Ovary (tissue), 9 donors: ENCODE results near the gene TMEM80. TPM values are rescaled to one million over a fixed set of nuclear protein-coding genes. Genes with fewer than 3 reads are reported as not detected.
"Not testable (repeated sequence)": the region's sequence is repeated elsewhere in the genome, so short reads cannot be mapped to it uniquely, and the experiment has no call there.

ENCODE experiments used
- DNase-seq, 5 donors: peaks; one replicate each; pipeline ENCODE4 v3.0.0-alpha.2; 2019 to 2020
- H3K27ac ChIP-seq, 2 donors: fragments of 200-600 bp; one replicate each; pipeline versions ENCODE4 v1.5.1 to v1.8.0; 2019 to 2022
- H3K27me3 ChIP-seq: fragments of 200-600 bp; one replicate; pipeline ENCODE4 v1.8.0; 2022
- H3K36me3 ChIP-seq: fragments of 200-600 bp; sonication (generic); one replicate; pipeline ENCODE4 v1.5.1; 2019
- H3K4me1 ChIP-seq: one replicate; pipeline ENCODE4 v1.8.1; 2013; ENCODE audit warnings: mild to moderate bottlenecking, moderate library complexity; ENCODE audit not compliant: insufficient read depth
- H3K4me3 ChIP-seq: fragments of 200-600 bp; sonication (generic); one replicate; pipeline ENCODE4 v1.5.1; 2017
- H3K9me3 ChIP-seq, 2 donors: fragments of 200-600 bp in 1 of 2; sonication (generic) in 1 of 2; one replicate each; pipeline versions ENCODE4 v1.5.1 to v1.8.1; 2013 to 2019; ENCODE audit warnings: mild to moderate bottlenecking in 1 of 2, moderate library complexity in 1 of 2
- EP300 ChIP-seq: sonication (generic); formaldehyde crosslinking; IDR thresholded peaks from one replicate; pipeline ENCODE4 v1.6.1; 2017; ENCODE audit warnings: antibody characterized with exemption
- POLR2A ChIP-seq: fragments of 450-650 bp; IDR thresholded peaks from one replicate; pipeline ENCODE4 v1.6.1; 2017; ENCODE audit warnings: antibody characterized with exemption, mild to moderate bottlenecking, moderate library complexity
- WGBS, 3 donors: extraction: QIAGEN DNeasy Blood & Tissue Kit in 1 of 3; methylation state at CpG; one replicate each; pipeline versions ENCODE4 v1.1.5 to v1.1.7; 2013 to 2017; 5-methylcytosine and 5-hydroxymethylcytosine counted together
- intact Hi-C, 4 donors: fragments of 100-400 bp; cut with DNase I; formaldehyde crosslinking; loops; one replicate each; pipeline versions ENCODE4 v1.11.0 to v1.15.1; 2022 to 2023
- polyA plus RNA-seq, 2 donors: library from polyadenylated mRNA; stranded (reverse); fragments of 200-250 nt in 1 of 2; fragments of 350-450 nt in 1 of 2; fragmentation: Illumina TruSeq in 1 of 2; extraction: RNeasy Lipid Tissue Mini Kit (QIAGEN cat#74804) in 1 of 2; gene quantifications; one replicate each; pipeline ENCODE4 v1.2.3, GENCODE V29; 2013 to 2014
- total RNA-seq, 7 donors: library from RNA; depleted of rRNA in 2 of 7; stranded (reverse); fragments of >200 nt in 2 of 7; fragmentation: NEBNext Ultra II Directional in 3 of 7; extraction: Animal tissue kit (Norgen Biotek cat#: 25700) in 3 of 7; gene quantifications; one replicate each; pipeline versions ENCODE4 v1.1.0 to v1.2.4, GENCODE V29; 2016 to 2023
- TF ChIP-seq, protein P1 (sequence below), 3 donors: fragments of 450-650 bp in 2 of 3; fragments of 200-600 bp in 1 of 3; IDR thresholded peaks; one replicate each; pipeline versions ENCODE4 v1.5.1 to v1.8.0; 2016 to 2022; ENCODE audit warnings: antibody characterized with exemption in 3 of 3, mild to moderate bottlenecking in 1 of 3
- donor health status: DM: no; HTN: no; CAD: no; lungs with moderate emphysema.
- donor health status: DM: no; HTN: no; CAD: no.
- donor health status: Bipolar disorder and iron deficiency.
- donor health status: DM: yes; HTN: yes; CAD: no.
- donor health status: DM: no; HTN: no; CAD: no.
- donor health status: DM: yes; HTN: yes; CAD: no.

Gene TMEM80
- total and polyA plus RNA-seq, 9 donors, result 15.4 to 38.0 (median 30.5) TPM

DNA sequence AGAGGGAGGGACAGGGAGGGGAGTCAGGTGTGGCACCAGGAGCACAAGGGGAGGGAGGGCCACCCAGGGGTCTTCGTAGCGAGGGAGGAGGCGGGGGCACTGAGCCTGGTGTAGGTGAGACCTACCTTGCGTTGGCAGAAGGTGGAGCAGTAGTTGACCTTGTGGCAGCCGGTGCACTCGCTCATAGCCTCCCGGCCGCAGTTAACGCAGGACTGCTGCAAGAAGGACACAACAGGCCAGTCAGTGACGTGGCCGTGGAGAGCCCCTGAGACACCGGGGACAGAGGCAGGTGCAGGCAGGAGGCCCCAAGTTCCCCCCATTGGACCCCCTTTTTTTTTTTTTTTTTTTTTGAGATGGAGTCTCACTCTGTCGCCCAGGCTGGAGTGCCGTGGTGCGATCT lies 41.8 kb upstream of the TMEM80 start:
- intact Hi-C loops, result no loop called here
- no peaks in the 10 kb centered on the region for H3K27me3 ChIP-seq
- H3K4me1 ChIP-seq, result no peaks in the 10 kb centered on the region
- TF ChIP-seq, protein P1, sequence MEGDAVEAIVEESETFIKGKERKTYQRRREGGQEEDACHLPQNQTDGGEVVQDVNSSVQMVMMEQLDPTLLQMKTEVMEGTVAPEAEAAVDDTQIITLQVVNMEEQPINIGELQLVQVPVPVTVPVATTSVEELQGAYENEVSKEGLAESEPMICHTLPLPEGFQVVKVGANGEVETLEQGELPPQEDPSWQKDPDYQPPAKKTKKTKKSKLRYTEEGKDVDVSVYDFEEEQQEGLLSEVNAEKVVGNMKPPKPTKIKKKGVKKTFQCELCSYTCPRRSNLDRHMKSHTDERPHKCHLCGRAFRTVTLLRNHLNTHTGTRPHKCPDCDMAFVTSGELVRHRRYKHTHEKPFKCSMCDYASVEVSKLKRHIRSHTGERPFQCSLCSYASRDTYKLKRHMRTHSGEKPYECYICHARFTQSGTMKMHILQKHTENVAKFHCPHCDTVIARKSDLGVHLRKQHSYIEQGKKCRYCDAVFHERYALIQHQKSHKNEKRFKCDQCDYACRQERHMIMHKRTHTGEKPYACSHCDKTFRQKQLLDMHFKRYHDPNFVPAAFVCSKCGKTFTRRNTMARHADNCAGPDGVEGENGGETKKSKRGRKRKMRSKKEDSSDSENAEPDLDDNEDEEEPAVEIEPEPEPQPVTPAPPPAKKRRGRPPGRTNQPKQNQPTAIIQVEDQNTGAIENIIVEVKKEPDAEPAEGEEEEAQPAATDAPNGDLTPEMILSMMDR (IDR thresholded peaks at IDR 0.05), result no peak
- TF ChIP-seq POLR2A (no peak), EP300 (no peak)
- no peak overlapping the region for H3K4me3 ChIP-seq
- H3K36me3 ChIP-seq, result no peaks in the 10 kb centered on the region
- H3K9me3 ChIP-seq, result no peaks in the 10 kb centered on the region
- WGBS, 3 donors, result 88 to 92% (median 89%) methylated on average over 15 of the region's 15 CpGs
- no peak overlapping the region for H3K27ac ChIP-seq
- no peak for DNase-seq

DNA sequence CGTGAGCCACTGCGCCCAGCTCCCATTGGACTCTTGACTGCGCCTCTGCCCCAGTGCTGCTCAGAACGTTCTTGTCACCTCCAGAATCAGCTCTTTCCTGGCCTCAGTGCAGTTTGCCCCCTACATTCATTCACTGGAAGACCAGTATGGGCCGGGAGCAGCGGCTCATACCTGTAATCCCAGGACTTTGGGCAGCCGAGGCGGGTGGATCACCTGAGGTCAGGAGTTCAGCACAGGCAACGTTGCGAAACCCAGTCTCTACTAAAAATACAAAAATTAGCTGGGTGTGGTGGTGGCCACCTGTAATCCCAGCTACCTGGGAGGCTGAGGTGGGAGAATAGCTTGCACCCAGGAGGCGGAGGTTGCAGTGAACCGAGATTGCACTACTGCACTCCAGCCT lies 41.2 kb upstream of the TMEM80 start:
- intact Hi-C loops, H3K36me3 ChIP-seq, DNase-seq, H3K9me3 ChIP-seq, H3K27me3 ChIP-seq, H3K27ac ChIP-seq, H3K4me3 ChIP-seq, H3K4me1 ChIP-seq: not testable (repeated sequence)
- 89 to 94% (median 90%) methylated on average over 12 of the region's 12 CpGs for WGBS, 3 donors

DNA sequence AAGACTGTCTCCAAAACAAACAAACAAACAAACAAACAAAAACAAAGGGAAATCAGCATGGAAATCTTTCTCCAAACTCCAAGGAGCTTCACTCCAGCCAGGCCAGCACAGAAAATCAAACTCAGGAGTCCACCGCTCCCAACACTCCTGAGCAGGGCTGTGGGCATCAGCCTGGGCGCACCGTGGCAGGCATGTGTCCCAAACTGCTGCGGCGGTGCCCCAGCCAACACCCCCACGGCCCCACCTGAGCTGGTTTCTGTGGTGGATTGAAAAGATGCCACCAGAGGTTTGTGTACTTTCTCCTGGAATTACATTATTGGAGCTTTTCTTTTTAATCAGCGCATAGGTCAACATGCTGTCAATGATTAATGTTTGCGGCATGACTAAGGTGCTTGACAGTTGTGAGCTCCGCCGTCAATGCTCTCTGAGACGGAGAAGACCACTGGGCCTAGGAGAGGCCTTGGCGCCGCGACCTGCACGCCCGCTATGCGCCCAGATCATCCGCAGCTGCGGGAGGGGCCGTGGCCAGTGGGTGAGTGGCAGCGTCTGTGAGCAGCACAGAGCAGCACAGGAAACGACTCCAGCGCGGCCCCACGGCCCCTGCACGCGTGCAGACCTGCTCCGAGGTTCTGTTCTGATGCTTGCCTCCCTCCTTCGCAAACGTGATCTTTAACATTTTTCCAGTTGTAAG lies 40.4 kb upstream of the TMEM80 start:
- Histone ChIP-seq H3K27me3 (no peaks in the 10 kb centered on the region), H3K27ac (no peak overlapping the region), H3K4me3 (no peak overlapping the region), H3K9me3 (no peaks in the 10 kb centered on the region), H3K36me3 (no peaks in the 10 kb centered on the region), H3K4me1 (no peaks in the 10 kb centered on the region)
- no peak for TF ChIP-seq EP300
- TF ChIP-seq, protein P1 (IDR thresholded peaks at IDR 0.05), result no peak
- TF ChIP-seq POLR2A, result no peak
- DNase-seq, result no peak
- intact Hi-C loops, result no loop called here
- 88 to 91% (median 90%) methylated on average over 30 of the region's 30 CpGs for WGBS, 3 donors

DNA sequence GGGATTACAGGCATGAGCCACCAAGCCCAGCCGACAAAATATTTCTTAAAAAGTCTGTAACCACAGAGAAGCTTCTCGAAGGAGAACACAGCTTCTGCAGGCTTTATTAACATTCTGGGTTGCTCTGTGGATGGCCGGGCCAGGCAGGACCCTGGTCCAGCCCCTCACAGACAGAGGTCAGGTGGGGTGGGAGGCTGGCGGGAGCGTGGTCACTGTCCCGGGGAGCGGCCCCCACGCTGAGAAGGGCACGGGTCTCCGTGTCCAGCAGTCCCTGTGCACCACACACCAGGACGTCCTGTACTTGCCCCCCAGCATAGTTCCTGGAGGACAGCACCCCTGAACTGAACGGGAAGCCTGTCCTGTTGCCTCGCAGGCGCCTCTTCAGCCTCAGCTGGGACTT lies 39.2 kb upstream of the TMEM80 start:
- WGBS, 3 donors, result 84 to 87% (median 85%) methylated on average over 14 of the region's 14 CpGs
- Histone ChIP-seq H3K27me3 (no peaks in the 10 kb centered on the region), H3K4me3 (no peak overlapping the region), H3K9me3 (no peaks in the 10 kb centered on the region), H3K27ac (no peak overlapping the region), H3K36me3 (no peaks in the 10 kb centered on the region), H3K4me1 (no peaks in the 10 kb centered on the region)
- no peak for DNase-seq
- intact Hi-C loops, result no loop called here
- TF ChIP-seq, protein P1 (IDR thresholded peaks at IDR 0.05), result no peak

DNA sequence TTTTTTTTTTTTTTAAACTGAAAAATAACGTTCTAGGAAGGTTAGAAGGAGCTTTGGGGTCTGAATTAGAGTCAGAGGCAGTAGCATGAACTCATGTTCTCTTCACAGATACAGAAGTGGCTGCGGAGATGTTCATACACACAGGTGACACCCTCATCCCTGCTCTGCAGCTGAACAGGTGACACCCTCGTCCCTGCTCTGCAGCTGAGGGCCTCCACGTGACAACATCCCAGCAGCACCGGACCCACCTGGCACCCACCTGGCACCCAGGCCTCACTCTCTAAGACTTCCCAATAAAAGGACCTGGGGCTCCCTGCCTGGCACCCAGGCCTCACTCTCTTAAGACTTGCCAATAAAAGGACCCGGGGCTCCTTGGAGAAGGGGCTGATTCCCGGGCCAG lies 38.8 kb upstream of the TMEM80 start:
- no peak overlapping the region for H3K27ac ChIP-seq
- H3K9me3 ChIP-seq, result no peaks in the 10 kb centered on the region
- no peaks in the 10 kb centered on the region for H3K27me3 ChIP-seq
- no peaks in the 10 kb centered on the region for H3K4me1 ChIP-seq
- TF ChIP-seq POLR2A (no peak), EP300 (no peak)
- TF ChIP-seq, protein P1 (IDR thresholded peaks at IDR 0.05), result no peak
- no peak overlapping the region for H3K4me3 ChIP-seq
- intact Hi-C loops, result no loop called here
- DNase-seq, result no peak
- H3K36me3 ChIP-seq, result no peaks in the 10 kb centered on the region
- WGBS, 3 donors, result 78 to 88% (median 80%) methylated on average over 7 of the region's 7 CpGs
